ENCODE measurements around the gene GORASP2.

Gene GORASP2

GRCh38 chr2:170971071-170971470 is 42.0 kb downstream of the GORASP2 start:
- Histone ChIP-seq H4K20me1 (ENCODE audit: control insufficient read depth, insufficient read depth, low read depth, low read length) (no peaks in the 10 kb centered on the region), H3K4me2 (ENCODE audit: low read length) (no peak overlapping the region), H3F3A (ENCODE audit: control insufficient read depth, insufficient read depth) (peaks cover 11% of the 10 kb centered on the region), H3K79me2 (ENCODE audit: control insufficient read depth, low read length) (no peaks in the 10 kb centered on the region), H3K27ac (ENCODE audit: low read depth, low read length) (no peak overlapping the region), H3K36me3 (ENCODE audit: control insufficient read depth, low read length) (peaks cover 26% of the 10 kb centered on the region), H3K9me2 (replicated peaks; ENCODE audit: control insufficient read depth, low read length) (no peaks in the 10 kb centered on the region), H3K27me3 (ENCODE audit: control insufficient read depth, low read length) (peaks cover 14% of the 10 kb centered on the region), H3K4me1 (ENCODE audit: control insufficient read depth, low read length) (peaks cover 15% of the 10 kb centered on the region), H3K9me3 (ENCODE audit: control insufficient read depth, insufficient read depth, low read length) (no peaks in the 10 kb centered on the region), H3K4me3 (ENCODE audit: low read length) (no peak overlapping the region)
- TF ChIP-seq CTCF (IDR thresholded peaks at IDR 0.05; ENCODE audit: low read depth, low read length, poor library complexity, severe bottlenecking), result no peak
- TF ChIP-seq EZH2phosphoT487 (IDR thresholded peaks at IDR 0.05; ENCODE audit: borderline replicate concordance, low read length), result no peak

GRCh38 chr2:170972296-170973224 is 43.5 kb downstream of the GORASP2 start:
- Histone ChIP-seq H3K27ac (ENCODE audit: low read depth, low read length) (no peak overlapping the region), H3K27me3 (ENCODE audit: control insufficient read depth, low read length) (peaks cover 14% of the 10 kb centered on the region), H3K4me2 (ENCODE audit: low read length) (peak overlapping the region; percentile 90), H3K4me3 (ENCODE audit: low read length) (peak overlapping the region; percentile 79), H4K20me1 (ENCODE audit: control insufficient read depth, insufficient read depth, low read depth, low read length) (no peaks in the 10 kb centered on the region), H3K4me1 (ENCODE audit: control insufficient read depth, low read length) (peaks cover 15% of the 10 kb centered on the region), H3F3A (ENCODE audit: control insufficient read depth, insufficient read depth) (peaks cover 8% of the 10 kb centered on the region), H3K79me2 (ENCODE audit: control insufficient read depth, low read length) (no peaks in the 10 kb centered on the region), H3K9me2 (replicated peaks; ENCODE audit: control insufficient read depth, low read length) (no peaks in the 10 kb centered on the region), H3K36me3 (ENCODE audit: control insufficient read depth, low read length) (peaks cover 11% of the 10 kb centered on the region), H3K9me3 (ENCODE audit: control insufficient read depth, insufficient read depth, low read length) (no peaks in the 10 kb centered on the region)
- TF ChIP-seq EZH2phosphoT487 (IDR thresholded peaks at IDR 0.05; ENCODE audit: borderline replicate concordance, low read length), result no peak

GRCh38 chr2:170973225-170973491 is 44.1 kb downstream of the GORASP2 start:
- no peaks in the 10 kb centered on the region for H4K20me1 ChIP-seq (ENCODE audit: control insufficient read depth, insufficient read depth, low read depth, low read length)
- peaks cover 15% of the 10 kb centered on the region for H3K4me1 ChIP-seq (ENCODE audit: control insufficient read depth, low read length)
- H3K4me3 ChIP-seq (ENCODE audit: low read length), result peak overlapping the region; percentile 79
- H3K4me2 ChIP-seq (ENCODE audit: low read length), result peak overlapping the region; percentile 90
- H3K27ac ChIP-seq (ENCODE audit: low read depth, low read length), result no peak overlapping the region
- peaks cover 6% of the 10 kb centered on the region for H3K36me3 ChIP-seq (ENCODE audit: control insufficient read depth, low read length)
- H3K79me2 ChIP-seq (ENCODE audit: control insufficient read depth, low read length), result no peaks in the 10 kb centered on the region
- TF ChIP-seq EZH2phosphoT487 (IDR thresholded peaks at IDR 0.05; ENCODE audit: borderline replicate concordance, low read length) (no peak), CTCF (IDR thresholded peaks at IDR 0.05; ENCODE audit: low read depth, low read length, poor library complexity, severe bottlenecking) (no peak)
- H3K9me3 ChIP-seq (ENCODE audit: control insufficient read depth, insufficient read depth, low read length), result no peaks in the 10 kb centered on the region
- H3K27me3 ChIP-seq (ENCODE audit: control insufficient read depth, low read length), result peaks cover 14% of the 10 kb centered on the region
- no peaks in the 10 kb centered on the region for H3K9me2 ChIP-seq (replicated peaks; ENCODE audit: control insufficient read depth, low read length)
- peaks cover 7% of the 10 kb centered on the region for H3F3A ChIP-seq (ENCODE audit: control insufficient read depth, insufficient read depth)

All from DOHH2 (cell line).